GM21390 (cell line): Measurements from ENCODE around the gene APBA2.
"Not testable (repeated sequence)": the region's sequence is repeated elsewhere in the genome, so short reads cannot be mapped to it uniquely, and the experiment has no call there.

Experiments used
- ATAC-seq: cut with Tn5 transposase; IDR thresholded peaks from one replicate; pipeline ENCODE4 v1.9.1; 2021; ENCODE audit not compliant: unreplicated experiment

APBA2 gene

GRCh38 chr15:29032751-29033150 is 147.0 kb downstream of the APBA2 start:
- ATAC-seq, result no peak

GRCh38 chr15:29034151-29034550 is 148.4 kb downstream of the APBA2 start:
- no peak for ATAC-seq

GRCh38 chr15:29034593-29035335 is 149.0 kb downstream of the APBA2 start:
- ATAC-seq, result no peak

- ATAC-seq, result no peak
Observed at GRCh38 chr15:29035336-29036285, 149.8 kb downstream of the APBA2 start.

- no peak for ATAC-seq
Observed at GRCh38 chr15:29037997-29038705, 152.4 kb downstream of the APBA2 start.

- ATAC-seq, result no peak
Observed at GRCh38 chr15:29039466-29040369, 153.9 kb downstream of the APBA2 start.

- ATAC-seq, result no peak
Observed at GRCh38 chr15:29040370-29040751, 154.6 kb downstream of the APBA2 start.

GRCh38 chr15:29043736-29044502 is 158.1 kb downstream of the APBA2 start:
- no peak for ATAC-seq

- no peak for ATAC-seq
Observed at GRCh38 chr15:29044503-29044901, 158.7 kb downstream of the APBA2 start.

GRCh38 chr15:29045161-29045560 is 159.4 kb downstream of the APBA2 start:
- not testable (repeated sequence) for ATAC-seq

- no peak for ATAC-seq
Observed at GRCh38 chr15:29045717-29046116, 159.9 kb downstream of the APBA2 start.

GRCh38 chr15:29046281-29046810 is 160.6 kb downstream of the APBA2 start:
- ATAC-seq, result no peak

- ATAC-seq, result no peak
Observed at GRCh38 chr15:29046977-29047376, 161.2 kb downstream of the APBA2 start.

GRCh38 chr15:29048011-29048410 is 162.2 kb downstream of the APBA2 start:
- ATAC-seq, result no peak

- no peak for ATAC-seq
Observed at GRCh38 chr15:29050870-29051269, 165.1 kb downstream of the APBA2 start.

- no peak for ATAC-seq
Observed at GRCh38 chr15:29051422-29051821, 165.6 kb downstream of the APBA2 start.

- ATAC-seq, result no peak
Observed at GRCh38 chr15:29053006-29053405, 167.2 kb downstream of the APBA2 start.

- no peak for ATAC-seq
Observed at GRCh38 chr15:29053661-29054131, 167.9 kb downstream of the APBA2 start.
